Muscle layer of duodenum (tissue), 2 donors: ENCODE data around the gene BTBD9.

Experiments used
- H3K27ac ChIP-seq: one replicate; pipeline ENCODE4 v1.7.0; 2013; ENCODE audit warnings: mild to moderate bottlenecking, low read length
- H3K27me3 ChIP-seq: one replicate; pipeline ENCODE4 v1.7.0; 2013; ENCODE audit warnings: low read depth, mild to moderate bottlenecking, control low read depth, low read length
- H3K36me3 ChIP-seq, 2 donors: one replicate each; pipeline ENCODE4 v1.7.0; 2013; ENCODE audit warnings: low read length in 2 of 2, control low read depth in 1 of 2, mild to moderate bottlenecking in 1 of 2; ENCODE audit not compliant: insufficient read depth in 2 of 2, control insufficient read depth in 1 of 2
- H3K4me1 ChIP-seq, 2 donors: one replicate each; pipeline ENCODE4 v1.7.0; 2013; ENCODE audit warnings: low read length in 2 of 2, mild to moderate bottlenecking in 2 of 2, control low read depth in 1 of 2, moderate library complexity in 1 of 2; ENCODE audit not compliant: insufficient read depth in 2 of 2, control insufficient read depth in 1 of 2
- H3K4me3 ChIP-seq, 2 donors: one replicate each; pipeline ENCODE4 v1.7.0; 2013; ENCODE audit warnings: low read length in 2 of 2, low read depth in 1 of 2, mild to moderate bottlenecking in 1 of 2
- H3K9me3 ChIP-seq, 2 donors: one replicate each; pipeline ENCODE4 v1.7.0; 2013; ENCODE audit warnings: low read length in 2 of 2, control low read depth in 1 of 2, mild to moderate bottlenecking in 1 of 2; ENCODE audit not compliant: control insufficient read depth in 1 of 2
- donor health status: healthy.

BTBD9 gene

DNA sequence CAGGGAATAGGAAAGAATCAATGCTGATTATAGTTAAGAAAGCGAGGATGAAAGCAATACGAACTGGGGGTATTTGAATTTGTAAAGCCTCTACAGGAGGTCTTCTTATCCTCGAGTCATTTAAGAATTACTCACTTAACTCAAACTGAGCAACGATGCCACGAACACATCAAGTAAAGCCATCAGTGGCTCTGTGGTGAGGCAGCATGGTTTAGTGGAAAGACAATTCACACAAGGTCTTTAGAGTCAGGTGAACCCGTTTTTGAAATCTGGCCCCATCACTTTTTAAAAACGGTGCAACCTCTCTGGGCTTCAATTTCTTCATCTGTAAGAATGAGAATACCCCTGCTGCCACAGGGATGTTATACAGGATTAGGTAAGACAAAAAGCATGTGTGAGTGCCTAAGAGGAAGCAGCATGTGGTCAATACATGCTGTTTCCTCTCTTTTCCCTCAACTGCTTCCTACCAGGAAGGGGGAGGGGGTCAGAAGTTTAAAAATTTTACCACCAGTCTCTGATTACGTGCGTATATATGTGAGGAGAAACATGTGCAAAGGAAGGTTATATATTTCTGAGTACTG is 162.0 kb downstream of the BTBD9 start:
- Histone ChIP-seq H3K4me3 (no peak overlapping the region), H3K27me3 (no peaks in the 10 kb centered on the region), H3K9me3 (no peaks in the 10 kb centered on the region), H3K4me1 (peaks cover 0 to 8% of the 10 kb centered on the region in 2 donors), H3K36me3 (no peaks in the 10 kb centered on the region), H3K27ac (no peak overlapping the region)

DNA sequence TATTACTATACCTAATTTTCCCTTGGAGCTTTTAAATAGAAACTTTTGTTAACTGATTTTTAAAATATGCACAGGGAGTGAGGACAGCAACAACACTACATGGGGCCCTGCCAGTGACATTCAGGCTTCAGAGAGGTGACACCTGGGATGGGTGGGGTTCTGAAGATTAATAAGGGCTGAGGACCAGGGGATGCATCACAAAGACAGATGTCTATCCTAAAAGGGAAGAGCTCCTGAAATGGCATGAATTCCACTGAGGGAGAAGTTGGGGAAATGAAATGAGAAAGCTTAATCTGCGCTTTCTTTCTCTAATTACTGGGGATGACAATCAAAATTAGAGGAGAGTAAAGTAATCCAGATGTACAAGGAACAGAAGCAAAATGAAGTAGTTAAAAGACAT is 162.8 kb downstream of the BTBD9 start:
- Histone ChIP-seq H3K4me3 (no peak overlapping the region), H3K4me1 (peaks cover 0 to 5% of the 10 kb centered on the region in 2 donors)

DNA sequence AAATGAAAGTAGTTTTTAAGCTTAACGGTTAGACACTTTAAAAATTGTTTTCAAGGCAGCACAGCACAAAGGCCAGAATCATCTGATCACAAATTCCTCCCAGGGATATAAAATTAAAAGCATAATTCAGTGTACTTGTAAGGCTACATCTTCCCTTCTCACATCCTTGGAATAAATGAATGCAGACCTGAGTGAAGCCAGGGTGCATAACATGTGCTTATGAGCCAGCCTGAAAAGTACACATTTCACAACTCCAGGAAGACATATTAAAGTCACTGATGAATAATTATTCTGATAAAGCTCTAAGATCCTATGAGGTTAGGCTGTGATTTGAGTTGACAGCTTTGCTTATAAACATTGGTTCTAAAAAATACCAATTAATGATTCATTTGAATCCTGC is 163.6 kb downstream of the BTBD9 start:
- Histone ChIP-seq H3K36me3 (no peaks in the 10 kb centered on the region), H3K4me3 (no peak overlapping the region), H3K27ac (no peak overlapping the region), H3K9me3 (no peaks in the 10 kb centered on the region), H3K27me3 (no peaks in the 10 kb centered on the region), H3K4me1 (no peaks in the 10 kb centered on the region)

More for the DNA sequence above, 162.8 kb downstream of the BTBD9 start:
- Histone ChIP-seq H3K27me3 (no peaks in the 10 kb centered on the region), H3K27ac (no peak overlapping the region), H3K36me3 (no peaks in the 10 kb centered on the region), H3K9me3 (no peaks in the 10 kb centered on the region)

DNA sequence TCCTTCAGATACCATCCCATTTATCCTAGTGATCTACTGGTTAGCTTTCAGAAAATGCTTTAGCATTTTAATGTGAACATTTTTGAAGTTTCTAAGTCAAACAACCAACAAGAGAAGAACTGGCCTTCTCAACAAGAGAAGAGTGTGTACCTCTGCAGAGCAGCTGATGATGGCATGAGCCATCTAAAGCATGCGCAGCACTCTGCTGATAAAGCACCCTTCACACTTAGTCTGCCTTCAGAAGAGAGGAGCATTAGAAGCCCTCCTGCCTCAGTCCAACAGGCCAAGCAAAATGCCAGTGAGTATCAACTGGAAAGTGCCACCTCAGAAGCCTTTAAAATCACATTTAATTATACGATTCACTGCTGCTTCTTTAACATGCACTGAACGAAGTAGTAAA is 169.2 kb downstream of the BTBD9 start:
- Histone ChIP-seq H3K9me3 (no peaks in the 10 kb centered on the region), H3K4me3 (no peak overlapping the region), H3K4me1 (no peaks in the 10 kb centered on the region), H3K27me3 (no peaks in the 10 kb centered on the region), H3K36me3 (no peaks in the 10 kb centered on the region), H3K27ac (no peak overlapping the region)

DNA sequence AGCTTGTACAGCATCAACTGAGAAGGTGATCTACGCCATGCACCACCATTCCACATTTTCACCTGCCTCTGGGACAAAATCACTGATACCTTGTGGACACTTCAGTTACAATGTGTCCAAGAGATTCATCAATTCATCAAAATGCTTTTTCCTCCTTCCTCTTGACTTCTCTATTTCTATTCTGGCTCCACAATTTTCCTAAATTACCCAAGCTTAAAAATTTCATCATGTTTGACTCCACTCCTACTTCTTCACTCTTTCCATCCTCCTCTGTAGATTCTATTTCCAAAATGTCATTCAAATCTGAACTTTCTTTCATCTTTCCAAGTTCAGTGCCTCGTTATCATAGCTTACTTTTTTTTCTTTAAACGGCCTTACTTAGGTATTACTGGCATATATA is 172.2 kb downstream of the BTBD9 start:
- Histone ChIP-seq H3K4me1 (no peaks in the 10 kb centered on the region), H3K9me3 (no peaks in the 10 kb centered on the region), H3K27me3 (no peaks in the 10 kb centered on the region), H3K27ac (no peak overlapping the region), H3K36me3 (no peaks in the 10 kb centered on the region), H3K4me3 (no peak overlapping the region)

DNA sequence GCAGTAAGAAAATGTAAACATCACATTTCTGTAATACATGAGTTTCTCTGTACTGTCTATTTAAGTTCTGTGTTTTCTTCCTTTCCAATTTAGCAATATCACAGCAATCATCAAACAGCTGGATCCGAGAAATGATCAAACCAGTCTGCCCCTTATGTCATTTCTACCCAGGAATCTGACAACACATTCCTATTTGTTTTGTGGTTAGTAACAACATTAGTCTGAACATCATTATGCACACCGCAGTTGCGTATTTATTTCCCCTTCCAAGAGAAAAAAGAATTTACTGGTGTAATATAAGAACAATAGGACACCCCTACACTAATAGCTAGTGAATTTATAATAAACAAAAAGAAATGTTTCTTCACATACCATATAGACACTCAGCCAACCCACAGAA is 179.5 kb downstream of the BTBD9 start:
- Histone ChIP-seq H3K36me3 (no peaks in the 10 kb centered on the region), H3K9me3 (no peaks in the 10 kb centered on the region), H3K4me3 (no peak overlapping the region), H3K4me1 (no peaks in the 10 kb centered on the region), H3K27me3 (no peaks in the 10 kb centered on the region), H3K27ac (no peak overlapping the region)

DNA sequence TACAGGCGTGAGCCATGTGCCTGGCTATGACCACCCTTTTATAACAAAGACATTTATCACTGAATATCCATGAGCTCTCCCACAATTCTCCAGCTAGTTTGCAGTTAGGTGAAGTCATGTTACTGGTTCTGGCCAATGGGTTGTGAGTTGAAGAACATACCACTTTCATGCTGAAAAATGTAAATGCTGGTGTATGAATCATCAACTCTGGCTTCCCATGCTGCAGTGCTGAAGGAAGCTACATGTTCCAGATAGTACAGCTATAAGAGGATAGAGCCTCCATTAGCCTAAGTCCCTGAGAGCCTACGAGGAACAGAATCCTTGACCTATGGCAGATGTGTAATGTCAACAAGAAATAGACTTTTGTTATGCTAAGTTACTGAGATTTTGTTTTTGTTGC is 180.4 kb downstream of the BTBD9 start:
- no peaks in the 10 kb centered on the region for H3K4me1 ChIP-seq
- no peaks in the 10 kb centered on the region for H3K27me3 ChIP-seq
- H3K4me3 ChIP-seq, result no peak overlapping the region
- no peak overlapping the region for H3K27ac ChIP-seq
- no peaks in the 10 kb centered on the region for H3K9me3 ChIP-seq
- no peaks in the 10 kb centered on the region for H3K36me3 ChIP-seq

DNA sequence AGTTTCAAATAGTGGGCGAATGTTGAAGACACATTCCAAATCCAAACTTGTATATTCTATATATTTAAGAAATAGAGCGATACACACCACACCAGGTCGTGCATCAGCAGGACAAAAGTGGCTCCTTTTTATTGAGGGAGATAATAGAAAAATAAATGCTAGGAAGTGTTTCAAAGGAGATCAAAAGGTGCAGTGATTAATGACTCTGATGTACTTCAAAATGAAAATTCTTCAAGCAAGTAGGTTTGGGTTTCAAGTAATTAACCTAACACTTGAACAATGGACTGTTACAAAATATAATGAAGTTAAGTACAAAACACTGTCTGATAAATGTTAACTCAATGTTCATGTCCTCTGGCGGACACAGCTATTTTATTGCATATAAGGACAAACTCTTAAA is 185.9 kb downstream of the BTBD9 start:
- Histone ChIP-seq H3K4me1 (no peaks in the 10 kb centered on the region), H3K27me3 (no peaks in the 10 kb centered on the region), H3K4me3 (no peak overlapping the region), H3K9me3 (no peaks in the 10 kb centered on the region), H3K27ac (no peak overlapping the region), H3K36me3 (no peaks in the 10 kb centered on the region)

DNA sequence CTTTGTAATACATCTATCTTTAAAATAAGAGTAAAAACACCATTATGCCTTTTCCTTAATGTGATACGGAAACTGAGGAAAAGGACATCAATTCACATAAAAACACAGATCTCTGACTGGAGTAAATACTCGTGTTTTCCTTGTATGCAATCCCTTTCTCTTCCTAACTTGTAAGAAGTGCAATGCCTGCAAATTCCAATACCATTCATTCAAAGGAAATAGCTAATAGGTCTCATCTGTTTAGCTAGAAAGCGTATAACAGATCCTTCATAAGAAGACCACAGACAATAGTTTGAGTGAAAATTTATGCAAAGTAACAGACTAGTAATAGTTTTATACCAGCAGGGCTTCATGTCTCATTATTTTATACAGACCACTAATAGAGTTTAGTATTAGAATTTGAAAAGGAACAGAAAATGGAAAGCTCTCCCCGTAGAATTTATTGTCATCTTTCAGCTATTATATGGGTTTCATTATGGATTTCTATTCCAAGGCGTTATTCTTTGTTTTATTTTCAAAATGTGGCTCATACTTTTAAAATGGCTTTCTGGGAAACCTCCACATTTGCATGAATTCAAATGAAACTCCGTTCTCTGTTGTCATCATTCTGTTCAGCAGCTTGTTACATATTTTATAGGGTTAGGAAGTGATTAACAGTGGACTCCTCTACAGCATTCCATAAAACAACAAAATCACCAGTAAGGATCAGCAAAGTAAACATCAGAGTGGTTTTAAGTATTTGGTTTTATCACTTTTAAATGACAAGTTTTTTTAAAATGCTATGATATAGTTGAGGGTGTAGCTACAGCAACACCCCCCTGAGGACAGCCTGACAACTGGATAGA is 186.7 kb downstream of the BTBD9 start:
- Histone ChIP-seq H3K36me3 (no peaks in the 10 kb centered on the region), H3K27me3 (no peaks in the 10 kb centered on the region), H3K4me1 (no peaks in the 10 kb centered on the region), H3K4me3 (no peak overlapping the region), H3K9me3 (no peaks in the 10 kb centered on the region), H3K27ac (no peak overlapping the region)

DNA sequence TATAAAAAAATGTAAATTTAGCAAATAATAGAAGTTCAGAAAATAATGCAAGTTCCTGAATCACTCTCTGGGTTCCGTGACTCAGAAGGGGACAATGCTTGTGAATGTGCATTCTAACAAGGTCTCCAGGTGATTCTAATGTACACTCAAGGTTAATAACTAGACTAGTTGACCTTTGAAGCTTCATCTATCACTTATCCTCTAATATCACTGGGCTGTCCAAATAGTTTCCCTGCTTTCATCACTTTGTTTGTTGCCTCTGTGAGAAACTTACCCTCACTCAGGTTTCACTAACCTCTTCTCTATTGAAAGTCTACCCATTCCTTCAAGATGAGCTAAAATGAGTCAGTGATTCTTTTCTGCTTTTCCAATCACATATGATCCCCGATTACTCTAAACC is 189.0 kb downstream of the BTBD9 start:
- H3K9me3 ChIP-seq, result no peaks in the 10 kb centered on the region
- no peak overlapping the region for H3K27ac ChIP-seq
- no peak overlapping the region for H3K4me3 ChIP-seq
- H3K27me3 ChIP-seq, result no peaks in the 10 kb centered on the region
- H3K4me1 ChIP-seq, result no peaks in the 10 kb centered on the region
- no peaks in the 10 kb centered on the region for H3K36me3 ChIP-seq

DNA sequence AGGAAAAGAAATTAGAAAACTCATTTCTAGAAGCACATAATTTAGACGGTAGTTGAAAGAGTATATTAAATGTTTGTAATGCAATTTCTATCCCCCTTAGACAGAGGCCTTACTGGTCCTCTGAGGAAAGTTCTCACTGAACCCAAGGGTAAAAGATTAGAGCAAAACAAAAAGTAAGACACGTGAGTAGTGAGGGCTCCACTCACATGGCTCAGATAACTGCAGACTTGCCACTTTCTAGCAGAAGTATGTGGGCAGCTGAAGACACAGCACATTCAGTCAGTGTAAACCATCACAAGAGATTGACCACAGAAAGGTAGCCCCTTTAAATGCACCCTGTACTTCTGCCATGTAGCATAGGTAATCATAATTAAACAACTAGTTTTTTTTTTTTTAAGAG is 193.8 kb downstream of the BTBD9 start:
- H3K9me3 ChIP-seq, result no peaks in the 10 kb centered on the region
- H3K4me3 ChIP-seq, result no peak overlapping the region
- no peaks in the 10 kb centered on the region for H3K4me1 ChIP-seq
- H3K27me3 ChIP-seq, result no peaks in the 10 kb centered on the region
- H3K27ac ChIP-seq, result no peak overlapping the region
- no peaks in the 10 kb centered on the region for H3K36me3 ChIP-seq

DNA sequence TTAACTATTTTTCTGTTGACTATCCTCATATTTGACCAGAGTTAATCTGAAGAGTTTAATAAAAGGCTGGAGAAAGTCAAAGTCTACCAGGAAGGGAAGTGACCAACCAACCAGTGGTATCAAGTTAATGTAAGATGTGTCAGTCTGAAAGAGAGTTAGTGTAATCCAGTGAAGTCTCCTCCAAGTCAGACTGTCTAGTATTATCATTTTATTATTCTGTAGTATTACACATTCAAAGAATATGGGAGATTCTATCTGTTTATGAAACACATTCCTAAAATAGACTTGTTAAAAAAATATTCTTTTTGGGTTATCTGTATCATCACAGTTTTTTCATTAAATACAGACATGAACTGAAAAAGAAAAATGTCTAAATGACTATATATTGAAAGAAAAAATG is 194.4 kb downstream of the BTBD9 start:
- no peaks in the 10 kb centered on the region for H3K27me3 ChIP-seq
- no peak overlapping the region for H3K4me3 ChIP-seq
- H3K36me3 ChIP-seq, result no peaks in the 10 kb centered on the region
- H3K9me3 ChIP-seq, result no peaks in the 10 kb centered on the region
- H3K27ac ChIP-seq, result no peak overlapping the region
- H3K4me1 ChIP-seq, result no peaks in the 10 kb centered on the region
